Ascending aorta (tissue), 2 donors: ENCODE results near the gene FLNC. TPM values are rescaled to one million over a fixed set of nuclear protein-coding genes. Genes with fewer than 3 reads are reported as not detected.

Source experiments
- DNase-seq, 2 donors: peaks; one replicate each; pipeline ENCODE4 v3.0.0-alpha.2; 2019; ENCODE audit warnings: low spot score in 2 of 2
- H3K27ac ChIP-seq, 2 donors: fragments of 200-600 bp; sonication (generic); one replicate each; pipeline ENCODE4 v1.5.1; 2016 to 2017; ENCODE audit warnings: mild to moderate bottlenecking in 1 of 2
- H3K27me3 ChIP-seq: fragments of 200-600 bp; sonication (generic); one replicate; pipeline ENCODE4 v1.5.1; 2017
- H3K36me3 ChIP-seq, 2 donors: fragments of 200-600 bp; sonication (generic); one replicate each; pipeline ENCODE4 v1.5.1; 2016
- H3K4me1 ChIP-seq, 2 donors: fragments of 200-600 bp; sonication (generic); one replicate each; pipeline ENCODE4 v1.5.1; 2016 to 2017; ENCODE audit warnings: mild to moderate bottlenecking in 1 of 2
- H3K4me3 ChIP-seq, 2 donors: fragments of 200-600 bp; sonication (generic); one replicate each; pipeline ENCODE4 v1.5.1; 2016 to 2017; ENCODE audit warnings: mild to moderate bottlenecking in 1 of 2
- H3K9me3 ChIP-seq, 2 donors: fragments of 200-600 bp; sonication (generic); one replicate each; pipeline ENCODE4 v1.5.1; 2016
- intact Hi-C: fragments of 100-400 bp; cut with DNase I; formaldehyde crosslinking; loops from one replicate; pipeline ENCODE4 v1.15.1; 2023
- total RNA-seq: library from RNA; depleted of rRNA; stranded (reverse); fragments of >200 nt; gene quantifications from one replicate; pipeline ENCODE4 v1.1.0, GENCODE V29; 2016
- TF ChIP-seq, protein P1 (sequence below), 3 experiments: fragments of 200-600 bp in 2 of 3; fragments of 450-650 bp in 1 of 3; sonication (generic) in 2 of 3; IDR thresholded peaks; one replicate each; pipeline ENCODE4 v1.5.1; 2016 to 2019; ENCODE audit warnings: antibody characterized with exemption in 3 of 3, mild to moderate bottlenecking in 1 of 3, moderate library complexity in 1 of 3

FLNC gene
- total RNA-seq, 1 donor from 2014 or later: 117 TPM

- H3K4me3 ChIP-seq: peak overlapping the region; percentile 71 to 88
- DNase-seq: peak in 1 of 2 donors; percentile 80
- TF ChIP-seq, protein P1, sequence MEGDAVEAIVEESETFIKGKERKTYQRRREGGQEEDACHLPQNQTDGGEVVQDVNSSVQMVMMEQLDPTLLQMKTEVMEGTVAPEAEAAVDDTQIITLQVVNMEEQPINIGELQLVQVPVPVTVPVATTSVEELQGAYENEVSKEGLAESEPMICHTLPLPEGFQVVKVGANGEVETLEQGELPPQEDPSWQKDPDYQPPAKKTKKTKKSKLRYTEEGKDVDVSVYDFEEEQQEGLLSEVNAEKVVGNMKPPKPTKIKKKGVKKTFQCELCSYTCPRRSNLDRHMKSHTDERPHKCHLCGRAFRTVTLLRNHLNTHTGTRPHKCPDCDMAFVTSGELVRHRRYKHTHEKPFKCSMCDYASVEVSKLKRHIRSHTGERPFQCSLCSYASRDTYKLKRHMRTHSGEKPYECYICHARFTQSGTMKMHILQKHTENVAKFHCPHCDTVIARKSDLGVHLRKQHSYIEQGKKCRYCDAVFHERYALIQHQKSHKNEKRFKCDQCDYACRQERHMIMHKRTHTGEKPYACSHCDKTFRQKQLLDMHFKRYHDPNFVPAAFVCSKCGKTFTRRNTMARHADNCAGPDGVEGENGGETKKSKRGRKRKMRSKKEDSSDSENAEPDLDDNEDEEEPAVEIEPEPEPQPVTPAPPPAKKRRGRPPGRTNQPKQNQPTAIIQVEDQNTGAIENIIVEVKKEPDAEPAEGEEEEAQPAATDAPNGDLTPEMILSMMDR (IDR thresholded peaks at IDR 0.05): no peak
- peaks cover 11 to 37% of the 10 kb centered on the region in 2 donors for H3K4me1 ChIP-seq
- H3K36me3 ChIP-seq: no peaks in the 10 kb centered on the region
- intact Hi-C loops: loop anchor here (2.0 to 5.0 kb wide), 4 partner anchors 33 to 998 kb away; partner anchors contain the start of genes ATP6V1F and CCDC136
- peak overlapping the region; percentile 92 to 95 for H3K27ac ChIP-seq
- H3K9me3 ChIP-seq: no peaks in the 10 kb centered on the region
- no peaks in the 10 kb centered on the region for H3K27me3 ChIP-seq
Measured at GRCh38 chr7:128829391-128830166, 627 bp upstream of the FLNC start.

GRCh38 chr7:128831178-128831993 lies 1.2 kb downstream of the FLNC start:
- TF ChIP-seq, protein P1 (IDR thresholded peaks at IDR 0.05): no peak
- Histone ChIP-seq H3K27me3 (no peaks in the 10 kb centered on the region), H3K36me3 (peaks cover 0 to under 1% of the 10 kb centered on the region in 2 donors), H3K4me1 (peaks cover 11 to 46% of the 10 kb centered on the region in 2 donors), H3K9me3 (no peaks in the 10 kb centered on the region), H3K4me3 (peak overlapping the region; percentile 71 to 88), H3K27ac (peak overlapping the region; percentile 92 to 95)
- DNase-seq: peak in 1 of 2 donors; percentile 80
- intact Hi-C loops: loop anchor here (1.0 to 5.0 kb wide), 4 partner anchors 41 to 996 kb away; partner anchors contain the start of genes CALU and CCDC136

GRCh38 chr7:128831994-128832879 lies 2.0 kb downstream of the FLNC start:
- no peaks in the 10 kb centered on the region for H3K27me3 ChIP-seq
- no peak for DNase-seq
- peaks cover 5 to 9% of the 10 kb centered on the region in 2 donors for H3K36me3 ChIP-seq
- no peaks in the 10 kb centered on the region for H3K9me3 ChIP-seq
- TF ChIP-seq, protein P1 (IDR thresholded peaks at IDR 0.05): no peak
- H3K27ac ChIP-seq: peak overlapping the region; percentile 92 to 95
- intact Hi-C loops: loop anchor here (1.0 to 5.0 kb wide), 4 partner anchors 41 to 995 kb away; partner anchors contain the start of genes CALU and CCDC136
- H3K4me1 ChIP-seq: peaks cover 11 to 48% of the 10 kb centered on the region in 2 donors
- peak overlapping the region; percentile 71 to 88 for H3K4me3 ChIP-seq

GRCh38 chr7:128832880-128833147 lies 2.6 kb downstream of the FLNC start:
- no peaks in the 10 kb centered on the region for H3K9me3 ChIP-seq
- DNase-seq: no peak
- H3K27ac ChIP-seq: peak overlapping the region; percentile 92 to 95
- H3K36me3 ChIP-seq: peaks cover 11 to 15% of the 10 kb centered on the region in 2 donors
- TF ChIP-seq, protein P1 (IDR thresholded peaks at IDR 0.05): no peak
- H3K27me3 ChIP-seq: no peaks in the 10 kb centered on the region
- intact Hi-C loops: loop anchor here (5.0 kb wide), 2 partner anchors 76 to 994 kb away; no protein-coding TSS in a partner anchor
- H3K4me1 ChIP-seq: peaks cover 9 to 44% of the 10 kb centered on the region in 2 donors
- peak overlapping the region; percentile 71 to 88 for H3K4me3 ChIP-seq
